Activated naive CD4-positive, alpha-beta T cell treated with anti-CD3 and anti-CD28 coated beads, Interleukin-2, amount 10 ng/mL, durations not matched to agents 7 days and 5 days (primary cell): ENCODE measurements around the gene FZR1.
A peak's percentile ranks its signal among the peaks of the same experiment; 100 is the strongest.

Experiments
- CTCF ChIA-PET: fragments of 350-600 bp; sonication (Branson Sonifier 250); formaldehyde crosslinking; loops from one replicate; lab custom pipeline; 2021; ENCODE audit warnings: antibody characterized with exemption; lab: Charles Lee
- DNase-seq: peaks from one replicate; pipeline ENCODE4 v3.0.0-alpha.2; 2020
- H3K27ac Mint-ChIP-seq: one replicate; pipeline ENCODE4 v1.8.0; 2021; ENCODE audit warnings: mild to moderate bottlenecking, moderate library complexity, mixed read lengths
- H3K27me3 Mint-ChIP-seq: one replicate; pipeline ENCODE4 v1.8.0; 2021; ENCODE audit warnings: mild to moderate bottlenecking, mixed read lengths
- H3K36me3 Mint-ChIP-seq: one replicate; pipeline ENCODE4 v1.8.0; 2021; ENCODE audit warnings: mixed read lengths
- H3K4me1 Mint-ChIP-seq: one replicate; pipeline ENCODE4 v1.8.0; 2021; ENCODE audit warnings: mixed read lengths
- H3K4me3 Mint-ChIP-seq: one replicate; pipeline ENCODE4 v1.8.0; 2021; ENCODE audit warnings: mild to moderate bottlenecking, moderate library complexity, mixed read lengths
- H3K9me3 Mint-ChIP-seq: one replicate; pipeline ENCODE4 v1.8.0; 2021; ENCODE audit warnings: mixed read lengths

Gene FZR1

DNA sequence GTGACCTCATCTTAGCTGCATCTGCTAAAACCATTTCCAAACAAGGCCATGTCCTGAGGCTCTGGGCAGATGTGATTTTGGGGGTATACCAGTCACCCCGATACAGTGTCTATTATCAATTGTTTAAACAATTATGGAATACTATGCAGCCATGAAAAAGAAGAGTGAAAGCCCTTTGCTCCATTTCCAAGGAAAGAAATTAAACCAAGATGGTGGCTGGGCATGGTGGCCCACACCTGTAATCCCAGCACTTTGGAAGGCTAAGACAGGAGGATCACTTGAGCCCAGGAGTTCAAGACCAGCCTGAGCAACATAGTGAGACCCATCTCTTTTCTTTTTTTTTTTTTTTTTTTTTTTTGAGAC lies 33.6 kb downstream of the FZR1 start:
- CTCF ChIA-PET: no interaction called here
- Mint-ChIP-seq H3K9me3 (peaks cover 3% of the 10 kb centered on the region), H3K4me3 (no peak overlapping the region), H3K36me3 (peaks cover 25% of the 10 kb centered on the region), H3K4me1 (no peaks in the 10 kb centered on the region), H3K27me3 (no peaks in the 10 kb centered on the region), H3K27ac (no peak overlapping the region)
- no peak for DNase-seq

DNA sequence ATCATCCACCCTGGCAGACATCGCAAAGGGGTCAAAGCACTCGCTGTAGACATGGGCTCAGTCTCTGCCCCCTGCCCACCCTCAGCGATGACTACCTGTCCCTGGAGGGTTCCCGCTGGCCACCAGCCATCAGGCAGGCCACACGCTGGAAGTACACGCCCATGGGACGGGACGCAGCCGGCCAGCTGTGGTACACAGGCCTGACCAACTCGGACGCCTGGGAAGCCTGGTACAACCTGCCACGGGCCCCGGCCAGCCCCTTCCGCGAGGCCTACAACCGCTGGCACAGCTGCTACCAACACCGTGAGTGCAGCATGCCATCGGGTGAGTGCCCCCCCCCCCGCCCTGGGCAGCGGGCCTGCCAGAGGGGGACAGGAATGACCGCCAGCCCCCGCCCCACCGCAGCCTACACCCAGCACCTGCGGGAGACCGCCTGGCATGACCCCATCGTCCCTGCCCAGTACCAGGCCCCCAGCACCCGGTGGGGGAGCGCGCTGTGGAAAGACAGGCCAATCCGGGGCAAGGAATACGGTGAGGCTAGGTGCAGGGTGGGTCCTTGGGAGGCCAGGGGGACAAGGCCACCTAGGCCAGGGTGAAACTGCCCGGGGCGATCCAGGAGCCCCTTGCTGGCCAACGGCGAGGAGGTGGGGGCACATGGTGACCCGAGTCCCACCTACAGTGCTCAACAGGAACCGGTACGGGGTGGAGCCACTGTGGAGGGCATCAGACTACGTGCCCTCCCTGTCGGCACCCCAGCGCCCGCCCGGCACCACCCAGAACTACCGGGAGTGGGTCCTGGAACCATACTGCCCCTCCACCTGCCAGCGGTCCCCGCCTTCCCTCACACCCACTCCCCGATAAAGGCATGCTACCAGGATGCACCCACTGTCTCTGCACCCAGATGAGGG lies 37.3 kb downstream of the FZR1 start:
- Mint-ChIP-seq H3K4me3 (no peak overlapping the region), H3K9me3 (peaks cover 3% of the 10 kb centered on the region), H3K4me1 (no peaks in the 10 kb centered on the region), H3K27me3 (no peaks in the 10 kb centered on the region), H3K36me3 (peaks cover 20% of the 10 kb centered on the region), H3K27ac (peak overlapping the region; percentile 60)
- no peak for DNase-seq
- CTCF ChIA-PET: interaction anchor here (5.4 kb wide), 1 partner anchor 13 kb away, joined by 42 read pairs; the partner anchor contains the start of gene MFSD12

- H3K9me3 Mint-ChIP-seq: peaks cover 3% of the 10 kb centered on the region
- no peak for DNase-seq
- H3K36me3 Mint-ChIP-seq: peaks cover 18% of the 10 kb centered on the region
- no peaks in the 10 kb centered on the region for H3K27me3 Mint-ChIP-seq
- no peak overlapping the region for H3K4me3 Mint-ChIP-seq
- CTCF ChIA-PET: interaction anchor here (1.3 to 5.4 kb wide), 2 partner anchors 13 kb away, joined by 4 to 42 read pairs; partner anchors contain the start of gene MFSD12
- H3K4me1 Mint-ChIP-seq: no peaks in the 10 kb centered on the region
- H3K27ac Mint-ChIP-seq: peak overlapping the region; percentile 60
Measured at GRCh38 chr19:3544058-3544376, 37.9 kb downstream of the FZR1 start.

DNA sequence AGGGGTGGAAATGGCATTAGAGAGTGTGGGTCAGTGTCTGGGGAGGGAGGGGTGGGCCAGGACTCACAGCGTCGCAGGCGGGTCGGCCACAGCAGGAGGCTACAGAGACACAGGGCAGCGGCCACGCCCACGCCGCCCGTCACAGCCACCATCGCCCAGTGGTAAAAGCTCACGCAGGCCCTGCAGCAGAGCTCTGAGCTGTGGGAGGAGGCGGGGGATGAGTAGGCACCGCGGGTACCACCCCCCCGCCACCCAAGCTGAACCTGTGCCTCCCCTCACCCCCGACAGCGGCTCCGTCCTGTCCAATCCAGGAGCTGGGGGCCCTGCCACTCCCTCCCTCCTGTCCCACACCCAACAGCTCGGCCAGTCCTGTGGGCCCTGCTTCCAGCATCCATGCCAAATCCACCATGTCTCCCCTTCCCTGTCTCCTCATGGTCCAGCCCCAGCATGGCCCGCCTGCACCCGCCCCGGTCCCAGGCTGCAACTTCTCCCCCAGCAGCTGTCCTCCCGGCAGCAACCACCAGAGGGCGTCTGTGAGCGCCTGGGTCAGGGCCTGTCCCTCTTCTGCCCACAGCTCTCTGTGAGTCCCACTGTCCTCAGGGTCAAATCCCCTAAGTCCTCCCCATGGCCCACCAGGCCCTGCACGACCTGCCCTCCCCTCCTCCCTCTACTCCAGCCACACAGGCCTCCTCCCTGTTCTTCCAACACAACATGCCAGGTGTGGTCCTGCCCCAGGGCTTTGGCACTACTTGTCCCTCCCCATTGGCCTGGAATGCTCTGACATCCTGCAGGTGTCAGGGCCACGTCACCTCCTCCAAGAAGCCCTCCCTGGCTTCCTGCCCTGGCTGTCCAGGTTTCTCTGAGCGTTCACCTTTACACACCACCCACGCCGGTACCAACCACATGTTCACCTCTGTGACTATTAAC lies 38.9 kb downstream of the FZR1 start:
- Mint-ChIP-seq H3K4me1 (no peaks in the 10 kb centered on the region), H3K27ac (peak overlapping the region; percentile 9), H3K4me3 (no peak overlapping the region), H3K9me3 (no peaks in the 10 kb centered on the region), H3K27me3 (no peaks in the 10 kb centered on the region), H3K36me3 (peaks cover 13% of the 10 kb centered on the region)
- DNase-seq: peak; percentile 85
- CTCF ChIA-PET: interaction anchor here (0.6 to 5.4 kb wide), 12 partner anchors 12 to 192 kb away, joined by 3 to 42 read pairs (median 3); partner anchors contain the start of gene MFSD12

DNA sequence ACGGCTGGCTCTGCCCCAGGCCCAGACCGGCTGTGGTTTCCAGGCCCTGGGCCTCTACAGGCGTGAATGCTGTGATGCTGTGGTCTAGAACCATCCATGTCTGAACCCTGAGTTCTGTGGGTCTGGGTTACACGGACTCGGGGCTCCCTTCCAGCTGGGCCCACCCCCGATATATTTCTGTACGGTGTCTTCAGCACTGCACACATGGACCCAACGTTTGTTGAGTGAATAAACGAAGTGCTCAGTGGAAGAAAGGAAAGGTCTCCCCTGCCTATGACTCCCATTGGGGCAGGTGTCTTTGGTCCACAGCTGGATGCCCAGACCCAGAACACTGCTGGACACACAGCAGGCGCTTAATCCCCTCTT lies 39.5 kb downstream of the FZR1 start:
- Mint-ChIP-seq H3K27me3 (no peaks in the 10 kb centered on the region), H3K9me3 (no peaks in the 10 kb centered on the region), H3K4me1 (no peaks in the 10 kb centered on the region), H3K27ac (peak overlapping the region; percentile 80), H3K36me3 (peaks cover 13% of the 10 kb centered on the region), H3K4me3 (no peak overlapping the region)
- CTCF ChIA-PET: interaction anchor here (0.9 to 5.4 kb wide), 10 partner anchors 11 to 192 kb away, joined by 3 to 42 read pairs (median 4); partner anchors contain the start of gene MFSD12
- no peak for DNase-seq

DNA sequence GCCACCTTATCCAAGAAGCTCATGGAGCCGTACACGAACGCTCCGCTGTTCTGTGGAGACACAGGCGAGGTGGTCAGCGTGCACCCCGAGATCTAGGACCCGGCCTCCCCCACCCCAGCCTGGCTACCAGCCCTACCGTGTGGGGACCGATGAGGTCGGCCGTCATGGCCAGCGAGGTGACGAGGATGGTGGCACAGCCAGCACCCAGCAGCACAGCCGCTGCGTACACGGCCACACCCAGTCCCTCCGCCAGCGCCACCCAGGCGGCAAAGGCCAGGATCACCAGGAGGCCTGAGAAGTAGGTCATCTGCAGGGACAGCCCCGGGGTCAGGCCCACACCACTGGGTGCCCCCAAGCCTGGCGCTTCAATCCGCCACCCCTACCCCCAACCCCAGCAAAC lies 40.0 kb downstream of the FZR1 start:
- H3K27me3 Mint-ChIP-seq: no peaks in the 10 kb centered on the region
- H3K4me3 Mint-ChIP-seq: no peak overlapping the region
- CTCF ChIA-PET: interaction anchor here (0.9 to 5.4 kb wide), 7 partner anchors 11 to 160 kb away, joined by 3 to 42 read pairs (median 5); partner anchors contain the start of gene MFSD12
- H3K4me1 Mint-ChIP-seq: no peaks in the 10 kb centered on the region
- H3K9me3 Mint-ChIP-seq: no peaks in the 10 kb centered on the region
- DNase-seq: no peak
- H3K27ac Mint-ChIP-seq: peak overlapping the region; percentile 80
- peaks cover 15% of the 10 kb centered on the region for H3K36me3 Mint-ChIP-seq

GRCh38 chr19:3547301-3547731 lies 41.2 kb downstream of the FZR1 start:
- no peak overlapping the region for H3K4me3 Mint-ChIP-seq
- H3K9me3 Mint-ChIP-seq: no peaks in the 10 kb centered on the region
- DNase-seq: peak; percentile 46
- no peaks in the 10 kb centered on the region for H3K27me3 Mint-ChIP-seq
- H3K4me1 Mint-ChIP-seq: peaks cover 5% of the 10 kb centered on the region
- no peak overlapping the region for H3K27ac Mint-ChIP-seq
- H3K36me3 Mint-ChIP-seq: peaks cover 16% of the 10 kb centered on the region
- CTCF ChIA-PET: interaction anchor here (1.1 to 5.4 kb wide), 2 partner anchors 9 to 71 kb away, joined by 3 to 42 read pairs; partner anchors contain the start of gene MFSD12

- DNase-seq: no peak
- peaks cover 10% of the 10 kb centered on the region for H3K4me1 Mint-ChIP-seq
- H3K36me3 Mint-ChIP-seq: peaks cover 17% of the 10 kb centered on the region
- no peak overlapping the region for H3K4me3 Mint-ChIP-seq
- H3K27me3 Mint-ChIP-seq: no peaks in the 10 kb centered on the region
- H3K27ac Mint-ChIP-seq: no peak overlapping the region
- H3K9me3 Mint-ChIP-seq: no peaks in the 10 kb centered on the region
- CTCF ChIA-PET: interaction anchor here (5.4 kb wide), 1 partner anchor 9 kb away, joined by 42 read pairs; the partner anchor contains the start of gene MFSD12
Measured at GRCh38 chr19:3547767-3548282, 41.7 kb downstream of the FZR1 start.

GRCh38 chr19:3548606-3549005 lies 42.5 kb downstream of the FZR1 start:
- CTCF ChIA-PET: interaction anchor here (5.4 kb wide), 1 partner anchor 8 kb away, joined by 42 read pairs; the partner anchor contains the start of gene MFSD12
- H3K36me3 Mint-ChIP-seq: peaks cover 21% of the 10 kb centered on the region
- H3K27me3 Mint-ChIP-seq: no peaks in the 10 kb centered on the region
- H3K27ac Mint-ChIP-seq: peak overlapping the region; percentile 28
- peaks cover 16% of the 10 kb centered on the region for H3K4me1 Mint-ChIP-seq
- DNase-seq: no peak
- H3K9me3 Mint-ChIP-seq: no peaks in the 10 kb centered on the region
- H3K4me3 Mint-ChIP-seq: no peak overlapping the region

DNA sequence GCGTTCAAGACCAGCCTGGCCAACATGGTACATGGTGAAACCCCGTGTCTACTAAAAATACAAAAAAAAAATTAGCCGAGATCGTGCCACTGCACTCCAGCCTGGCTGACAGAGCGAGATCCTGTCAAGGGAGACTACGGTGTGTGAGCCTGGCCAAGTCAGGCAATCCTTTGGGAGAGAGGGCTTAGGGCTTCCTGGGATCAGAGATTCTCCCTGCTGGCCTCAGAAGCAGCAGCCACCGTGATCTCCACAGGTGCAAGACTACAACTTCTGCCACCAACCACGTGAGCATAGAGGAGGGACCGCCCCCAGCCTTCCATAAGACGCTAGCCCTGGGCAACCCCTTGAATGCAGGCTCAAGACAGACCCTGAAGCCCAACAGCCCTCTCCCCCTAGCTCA lies 43.7 kb downstream of the FZR1 start:
- H3K4me1 Mint-ChIP-seq: peaks cover 26% of the 10 kb centered on the region
- H3K27ac Mint-ChIP-seq: no peak overlapping the region
- peaks cover 25% of the 10 kb centered on the region for H3K36me3 Mint-ChIP-seq
- no peak for DNase-seq
- no peak overlapping the region for H3K4me3 Mint-ChIP-seq
- H3K27me3 Mint-ChIP-seq: no peaks in the 10 kb centered on the region
- CTCF ChIA-PET: no interaction called here
- H3K9me3 Mint-ChIP-seq: no peaks in the 10 kb centered on the region

GRCh38 chr19:3550947-3551791 lies 45.1 kb downstream of the FZR1 start:
- Mint-ChIP-seq H3K27ac (peak overlapping the region; percentile 55), H3K4me1 (peaks cover 39% of the 10 kb centered on the region), H3K4me3 (no peak overlapping the region), H3K9me3 (no peaks in the 10 kb centered on the region), H3K27me3 (no peaks in the 10 kb centered on the region), H3K36me3 (peaks cover 21% of the 10 kb centered on the region)
- CTCF ChIA-PET: no interaction called here
- DNase-seq: no peak

- DNase-seq: no peak
- no peak overlapping the region for H3K4me3 Mint-ChIP-seq
- no peak overlapping the region for H3K27ac Mint-ChIP-seq
- CTCF ChIA-PET: no interaction called here
- no peaks in the 10 kb centered on the region for H3K27me3 Mint-ChIP-seq
- peaks cover 45% of the 10 kb centered on the region for H3K4me1 Mint-ChIP-seq
- peaks cover 22% of the 10 kb centered on the region for H3K36me3 Mint-ChIP-seq
- H3K9me3 Mint-ChIP-seq: no peaks in the 10 kb centered on the region
Measured at GRCh38 chr19:3551792-3552095, 45.6 kb downstream of the FZR1 start.
